Karpas-422 (cell line): Measurements from ENCODE around the gene LIMCH1. TPM values are rescaled to one million over a fixed set of nuclear protein-coding genes. Genes with fewer than 3 reads are reported as not detected.

Source experiments
- DNase-seq: peaks from one replicate; pipeline ENCODE4 v3.0.0-alpha.2; 2015
- H2AFZ ChIP-seq: fragments of 200-600 bp; sonication (generic); 2 replicates; pipeline ENCODE4 v1.6.1; 2014; ENCODE audit warnings: antibody characterized with exemption, low read length, mixed read lengths
- H3K27ac ChIP-seq: fragments of 200-600 bp; sonication (generic); 2 replicates; pipeline ENCODE4 v1.5.1; 2014; ENCODE audit warnings: mild to moderate bottlenecking, low read length, moderate library complexity
- H3K27me3 ChIP-seq: fragments of 200-600 bp; sonication (generic); 2 replicates; pipeline ENCODE4 v1.6.1; 2014; ENCODE audit warnings: low read length, mixed read lengths
- H3K36me3 ChIP-seq: fragments of 200-600 bp; sonication (generic); 2 replicates; pipeline ENCODE4 v1.6.1; 2014; ENCODE audit warnings: low read length, mixed read lengths; ENCODE audit not compliant: insufficient read depth
- H3K4me1 ChIP-seq: fragments of 200-600 bp; sonication (generic); 2 replicates; pipeline ENCODE4 v1.6.1; 2014; ENCODE audit warnings: mild to moderate bottlenecking, low read length, mixed read lengths
- H3K4me2 ChIP-seq: fragments of 200-600 bp; sonication (generic); 2 replicates; pipeline ENCODE4 v1.6.1; 2014; ENCODE audit warnings: low read length, low read depth, mild to moderate bottlenecking; ENCODE audit not compliant: poor library complexity, severe bottlenecking
- H3K4me3 ChIP-seq: fragments of 200-600 bp; sonication (generic); 2 replicates; pipeline ENCODE4 v1.5.1; 2014; ENCODE audit warnings: mild to moderate bottlenecking, antibody characterized with exemption, low read length, mixed read lengths
- H3K79me2 ChIP-seq: fragments of 200-600 bp; sonication (generic); 2 replicates; pipeline ENCODE4 v1.6.1; 2014; ENCODE audit warnings: mild to moderate bottlenecking, low read length, mixed read lengths
- H3K9ac ChIP-seq: fragments of 200-600 bp; sonication (generic); 2 replicates; pipeline ENCODE4 v1.6.0; 2014; ENCODE audit warnings: low read length
- H3K9me2 ChIP-seq: fragments of 200-600 bp; sonication (generic), shearing (Covaris generic); replicated peaks from 2 replicates; pipeline ENCODE4 v1.6.0; 2014; ENCODE audit warnings: mild to moderate bottlenecking, low read length, moderate library complexity; ENCODE audit not compliant: insufficient read depth
- H3K9me3 ChIP-seq: fragments of 300-700, 200-600 bp; sonication (generic); 2 replicates; pipeline ENCODE4 v1.6.1; 2014; ENCODE audit warnings: low read length, mixed read lengths
- H4K20me1 ChIP-seq: fragments of 200-600 bp; sonication (generic); 2 replicates; pipeline ENCODE4 v1.6.1; 2014; ENCODE audit warnings: mild to moderate bottlenecking, antibody characterized with exemption, low read length, low read depth; ENCODE audit not compliant: insufficient read depth
- total RNA-seq: library from RNA; depleted of rRNA; stranded (reverse); fragments of >200 nt; shearing (Covaris generic); gene quantifications from 2 replicates; pipeline ENCODE4 v1.2.3, GENCODE V29; 2014; ENCODE audit warnings: low replicate concordance

The LIMCH1 gene
- total RNA-seq, 1 experiment from 2014 or later, result not detected

GRCh38 chr4:41614519-41614918 is 76.6 kb downstream of the LIMCH1 start:
- Histone ChIP-seq H3K9me2 (no peaks in the 10 kb centered on the region), H4K20me1 (no peaks in the 10 kb centered on the region), H3K9ac (no peak overlapping the region), H3K27me3 (no peaks in the 10 kb centered on the region), H3K27ac (no peak overlapping the region), H3K9me3 (no peaks in the 10 kb centered on the region), H3K79me2 (no peaks in the 10 kb centered on the region), H3K4me3 (no peak overlapping the region), H3K4me2 (no peak overlapping the region), H2AFZ (no peak overlapping the region), H3K36me3 (no peaks in the 10 kb centered on the region), H3K4me1 (no peaks in the 10 kb centered on the region)
- DNase-seq, result no peak

- Histone ChIP-seq H3K27me3 (no peaks in the 10 kb centered on the region), H3K9me3 (no peaks in the 10 kb centered on the region), H4K20me1 (no peaks in the 10 kb centered on the region), H3K27ac (no peak overlapping the region), H3K9me2 (no peaks in the 10 kb centered on the region), H2AFZ (no peak overlapping the region), H3K36me3 (no peaks in the 10 kb centered on the region), H3K4me3 (no peak overlapping the region), H3K4me2 (no peak overlapping the region), H3K4me1 (no peaks in the 10 kb centered on the region), H3K79me2 (no peaks in the 10 kb centered on the region), H3K9ac (no peak overlapping the region)
- DNase-seq, result no peak
Measured at GRCh38 chr4:41619161-41619560, 81.2 kb downstream of the LIMCH1 start.

GRCh38 chr4:41620594-41621256 is 82.8 kb downstream of the LIMCH1 start:
- Histone ChIP-seq H3K4me1 (no peaks in the 10 kb centered on the region), H3K4me3 (no peak overlapping the region), H3K9ac (no peak overlapping the region), H2AFZ (no peak overlapping the region), H3K4me2 (no peak overlapping the region), H3K79me2 (no peaks in the 10 kb centered on the region), H3K27ac (no peak overlapping the region), H3K9me3 (no peaks in the 10 kb centered on the region), H4K20me1 (no peaks in the 10 kb centered on the region), H3K9me2 (no peaks in the 10 kb centered on the region), H3K36me3 (no peaks in the 10 kb centered on the region), H3K27me3 (no peaks in the 10 kb centered on the region)
- no peak for DNase-seq

GRCh38 chr4:41622787-41623186 is 84.8 kb downstream of the LIMCH1 start:
- H3K4me2 ChIP-seq, result no peak overlapping the region
- H3K4me3 ChIP-seq, result no peak overlapping the region
- no peak overlapping the region for H2AFZ ChIP-seq
- no peaks in the 10 kb centered on the region for H3K4me1 ChIP-seq
- no peaks in the 10 kb centered on the region for H4K20me1 ChIP-seq
- no peak overlapping the region for H3K9ac ChIP-seq
- H3K9me3 ChIP-seq, result no peaks in the 10 kb centered on the region
- no peaks in the 10 kb centered on the region for H3K27me3 ChIP-seq
- H3K79me2 ChIP-seq, result no peaks in the 10 kb centered on the region
- no peaks in the 10 kb centered on the region for H3K9me2 ChIP-seq
- H3K27ac ChIP-seq, result no peak overlapping the region
- no peaks in the 10 kb centered on the region for H3K36me3 ChIP-seq
- no peak for DNase-seq

- H3K27me3 ChIP-seq, result no peaks in the 10 kb centered on the region
- H3K4me3 ChIP-seq, result no peak overlapping the region
- no peaks in the 10 kb centered on the region for H3K79me2 ChIP-seq
- DNase-seq, result no peak
- no peak overlapping the region for H3K27ac ChIP-seq
- no peaks in the 10 kb centered on the region for H3K36me3 ChIP-seq
- no peak overlapping the region for H3K4me2 ChIP-seq
- no peak overlapping the region for H3K9ac ChIP-seq
- no peak overlapping the region for H2AFZ ChIP-seq
- no peaks in the 10 kb centered on the region for H3K9me3 ChIP-seq
- no peaks in the 10 kb centered on the region for H3K9me2 ChIP-seq
- H4K20me1 ChIP-seq, result no peaks in the 10 kb centered on the region
- H3K4me1 ChIP-seq, result no peaks in the 10 kb centered on the region
Measured at GRCh38 chr4:41624765-41625164, 86.8 kb downstream of the LIMCH1 start.

GRCh38 chr4:41625531-41625930 is 87.6 kb downstream of the LIMCH1 start:
- Histone ChIP-seq H3K27ac (no peak overlapping the region), H3K4me2 (no peak overlapping the region), H4K20me1 (no peaks in the 10 kb centered on the region), H3K4me3 (no peak overlapping the region), H2AFZ (no peak overlapping the region), H3K9ac (no peak overlapping the region), H3K9me3 (no peaks in the 10 kb centered on the region), H3K36me3 (no peaks in the 10 kb centered on the region), H3K27me3 (no peaks in the 10 kb centered on the region), H3K4me1 (no peaks in the 10 kb centered on the region), H3K9me2 (no peaks in the 10 kb centered on the region), H3K79me2 (no peaks in the 10 kb centered on the region)
- DNase-seq, result no peak

- H3K4me2 ChIP-seq, result no peak overlapping the region
- no peak overlapping the region for H3K9ac ChIP-seq
- no peaks in the 10 kb centered on the region for H3K79me2 ChIP-seq
- no peak overlapping the region for H2AFZ ChIP-seq
- H3K9me3 ChIP-seq, result no peaks in the 10 kb centered on the region
- no peaks in the 10 kb centered on the region for H3K27me3 ChIP-seq
- no peaks in the 10 kb centered on the region for H3K9me2 ChIP-seq
- no peak overlapping the region for H3K27ac ChIP-seq
- no peak for DNase-seq
- no peaks in the 10 kb centered on the region for H3K4me1 ChIP-seq
- no peak overlapping the region for H3K4me3 ChIP-seq
- no peaks in the 10 kb centered on the region for H3K36me3 ChIP-seq
- no peaks in the 10 kb centered on the region for H4K20me1 ChIP-seq
Measured at GRCh38 chr4:41628936-41629335, 91.0 kb downstream of the LIMCH1 start.

- H3K9me2 ChIP-seq, result no peaks in the 10 kb centered on the region
- DNase-seq, result no peak
- no peak overlapping the region for H3K9ac ChIP-seq
- H3K27me3 ChIP-seq, result no peaks in the 10 kb centered on the region
- no peaks in the 10 kb centered on the region for H3K79me2 ChIP-seq
- no peak overlapping the region for H3K4me2 ChIP-seq
- H3K9me3 ChIP-seq, result no peaks in the 10 kb centered on the region
- no peak overlapping the region for H2AFZ ChIP-seq
- no peak overlapping the region for H3K27ac ChIP-seq
- no peaks in the 10 kb centered on the region for H3K4me1 ChIP-seq
- H3K4me3 ChIP-seq, result no peak overlapping the region
- no peaks in the 10 kb centered on the region for H3K36me3 ChIP-seq
- no peaks in the 10 kb centered on the region for H4K20me1 ChIP-seq
Measured at GRCh38 chr4:41631523-41631922, 93.6 kb downstream of the LIMCH1 start.
